ENCODE measurements around the gene SH3TC1. TPM values are rescaled to one million over a fixed set of nuclear protein-coding genes. Genes with fewer than 3 reads are reported as not detected.

SH3TC1 gene
- total and polyA plus RNA-seq, 10 of the 15 experiments (the other 5 are each of a cell fraction or from before 2014, with no cell fraction given), result 0.19 to 47.0 (median 18.4) TPM

- no peak overlapping the region for H2AFZ ChIP-seq (ENCODE audit: control insufficient read depth, low read depth, low read length)
- TF ChIP-seq RAD21 (IDR thresholded peaks at IDR 0.05; ENCODE audit: insufficient read depth, low read depth, low read length) (no peak), RAD51 (IDR thresholded peaks at IDR 0.05) (no peak), BCL3 (IDR thresholded peaks at IDR 0.05; ENCODE audit: borderline replicate concordance, insufficient read depth, low read depth, low read length, poor library complexity, severe bottlenecking) (peak; percentile 44)
- ATAC-seq, result no peak
- peaks cover 5% of the 10 kb centered on the region; the same call in 2 of the 3 replicates for H3K9me3 ChIP-seq (replicated peaks; ENCODE audit: control insufficient read depth, insufficient read depth, low read length)
- peaks cover 6% of the 10 kb centered on the region for H3K4me1 ChIP-seq (ENCODE audit: control insufficient read depth, insufficient read depth, low read length)
- no peak for FAIRE-seq
- CTCF ChIA-PET, result interaction anchor here (0.9 to 1.4 kb wide), 4 partner anchors 11 to 22 kb away, joined by 3 to 7 read pairs (median 4); partner anchors contain the start of genes ABLIM2 and SH3TC1
- no peaks in the 10 kb centered on the region for H4K20me1 ChIP-seq (ENCODE audit: control insufficient read depth, insufficient read depth)
- POLR2A ChIA-PET, result interaction anchor here (0.5 kb wide), 1 partner anchor 121 kb away, joined by 3 read pairs; no protein-coding TSS in a partner anchor
- no peaks in the 10 kb centered on the region for H3K36me3 ChIP-seq (ENCODE audit: control insufficient read depth in 2 of 2, insufficient read depth in 2 of 2, low read length in 1 of 2)
- H3K4me2 ChIP-seq (ENCODE audit: control insufficient read depth, insufficient read depth), result no peak overlapping the region
- no peak for DNase-seq (ENCODE audit: low read depth, low spot score)
- H3K79me2 ChIP-seq (ENCODE audit: control insufficient read depth, insufficient read depth, low read length), result no peaks in the 10 kb centered on the region
- no peaks in the 10 kb centered on the region for H3K27me3 ChIP-seq (replicated peaks in 1 of 2; ENCODE audit: control insufficient read depth in 2 of 2, insufficient read depth in 2 of 2, low read length in 1 of 2)
- BruUV-seq (replicated peaks), result no TSS peak
- SMC1A ChIA-PET (ENCODE audit: uncharacterized antibody, unreplicated experiment), result interaction anchor here (1.0 kb wide), 1 partner anchor 11 kb away, joined by 5 read pairs; no protein-coding TSS in a partner anchor
- WGBS (ENCODE audit: insufficient coverage, insufficient replicate concordance, low lambda C conversion rate, missing lambda C conversion rate), result 32% methylated on average over 8 of the region's 8 CpGs
- RAD21 ChIA-PET (ENCODE audit: unreplicated experiment), result no interaction called here
- no peak overlapping the region for H3K27ac ChIP-seq (ENCODE audit: control insufficient read depth, insufficient read depth)
- no peak overlapping the region for H3K9ac ChIP-seq (ENCODE audit: control insufficient read depth, insufficient read depth, low read length)
- in situ Hi-C loops (cut with MboI), result no loop called here
- intact Hi-C loops (cut with micrococcal nuclease; ENCODE audit: unreplicated experiment), result no loop called here
- no peak overlapping the region for H3K4me3 ChIP-seq
These were observed 18.6 kb upstream of the SH3TC1 start for GRCh38 chr4:8180310-8181093.

GRCh38 chr4:8181119-8181518 is 18.0 kb upstream of the SH3TC1 start:
- no peaks in the 10 kb centered on the region for H3K36me3 ChIP-seq (ENCODE audit: control insufficient read depth in 2 of 2, insufficient read depth in 2 of 2, low read length in 1 of 2)
- WGBS (ENCODE audit: insufficient coverage, insufficient replicate concordance, low lambda C conversion rate, missing lambda C conversion rate), result 49% methylated on average over 6 of the region's 6 CpGs
- in situ Hi-C loops (cut with MboI) (no loop called here), intact Hi-C loops (cut with micrococcal nuclease; ENCODE audit: unreplicated experiment) (no loop called here)
- ChIA-PET POLR2A (no interaction called here), RAD21 (ENCODE audit: unreplicated experiment) (no interaction called here), SMC1A (ENCODE audit: uncharacterized antibody, unreplicated experiment) (no interaction called here), CTCF (no interaction called here)
- no peak for FAIRE-seq
- H3K4me1 ChIP-seq (ENCODE audit: control insufficient read depth, insufficient read depth, low read length), result no peaks in the 10 kb centered on the region
- ATAC-seq, result no peak
- no peaks in the 10 kb centered on the region; the same call in 2 of the 3 replicates for H3K9me3 ChIP-seq (replicated peaks; ENCODE audit: control insufficient read depth, insufficient read depth, low read length)
- no peak for TF ChIP-seq NFXL1 (IDR thresholded peaks at IDR 0.05; ENCODE audit: borderline replicate concordance)
- no peak for TF ChIP-seq NFIC (IDR thresholded peaks at IDR 0.05; ENCODE audit: low read depth, low read length)
- no peak for TF ChIP-seq MYB (IDR thresholded peaks at IDR 0.05; ENCODE audit: borderline replicate concordance, low read depth, low read length)
- TF ChIP-seq POLR2A (IDR thresholded peaks at IDR 0.05; ENCODE audit: low read depth, low read length), result no peak
- TF ChIP-seq IKZF1 (conservative IDR thresholded peaks at IDR 0.05), result no peak
- TF ChIP-seq NR2C1 (IDR thresholded peaks at IDR 0.05), result no peak
- no peak for TF ChIP-seq CBFB (IDR thresholded peaks at IDR 0.05; ENCODE audit: low read depth)
- TF ChIP-seq E2F4 (IDR thresholded peaks at IDR 0.05; ENCODE audit: low read depth, low read length), result no peak
- no peak for TF ChIP-seq BHLHE40 (IDR thresholded peaks at IDR 0.05; ENCODE audit: borderline replicate concordance in 1 of 2, low read depth in 2 of 2, low read length in 1 of 2)
- no peak for TF ChIP-seq JUNB (IDR thresholded peaks at IDR 0.05)
- no peak for DNase-seq (ENCODE audit: low read depth, low spot score)
- H4K20me1 ChIP-seq (ENCODE audit: control insufficient read depth, insufficient read depth), result no peaks in the 10 kb centered on the region
- no peak overlapping the region for H3K9ac ChIP-seq (ENCODE audit: control insufficient read depth, insufficient read depth, low read length)
- no peaks in the 10 kb centered on the region for H3K27me3 ChIP-seq (replicated peaks in 1 of 2; ENCODE audit: control insufficient read depth in 2 of 2, insufficient read depth in 2 of 2, low read length in 1 of 2)
- H3K79me2 ChIP-seq (ENCODE audit: control insufficient read depth, insufficient read depth, low read length), result no peaks in the 10 kb centered on the region
- no peak overlapping the region for H3K4me2 ChIP-seq (ENCODE audit: control insufficient read depth, insufficient read depth)
- no peak overlapping the region for H3K4me3 ChIP-seq
- BruUV-seq (replicated peaks), result no TSS peak
- no peak overlapping the region for H3K27ac ChIP-seq (ENCODE audit: control insufficient read depth, insufficient read depth)
- H2AFZ ChIP-seq (ENCODE audit: control insufficient read depth, low read depth, low read length), result no peak overlapping the region

All from GM12878 (cell line).